HG03457 (cell line): ENCODE measurements around the gene KLHL36.

Source experiments
- ATAC-seq: cut with Tn5 transposase; IDR thresholded peaks from one replicate; pipeline ENCODE4 v1.9.1; 2021; ENCODE audit warnings: moderate number of reproducible peaks; ENCODE audit not compliant: unreplicated experiment

KLHL36 gene

GRCh38 chr16:84641643-84642358 is 6.5 kb upstream of the KLHL36 start:
- no peak for ATAC-seq

- no peak for ATAC-seq
These were observed 5.1 kb upstream of the KLHL36 start for GRCh38 chr16:84643180-84643583.

- ATAC-seq, result no peak
These were observed 4.6 kb upstream of the KLHL36 start for GRCh38 chr16:84643674-84644073.

GRCh38 chr16:84648595-84649510 is 542 bp downstream of the KLHL36 start:
- peak; percentile 46 for ATAC-seq

GRCh38 chr16:84649511-84649861 is 1.2 kb downstream of the KLHL36 start:
- no peak for ATAC-seq

- no peak for ATAC-seq
These were observed 2.0 kb downstream of the KLHL36 start for GRCh38 chr16:84650062-84650991.

GRCh38 chr16:84652566-84652965 is 4.3 kb downstream of the KLHL36 start:
- ATAC-seq, result no peak

GRCh38 chr16:84654238-84654637 is 5.9 kb downstream of the KLHL36 start:
- ATAC-seq, result no peak

- ATAC-seq, result no peak
These were observed 6.7 kb downstream of the KLHL36 start for GRCh38 chr16:84654998-84655397.

GRCh38 chr16:84656649-84657048 is 8.3 kb downstream of the KLHL36 start:
- no peak for ATAC-seq

- ATAC-seq, result no peak
These were observed 9.0 kb downstream of the KLHL36 start for GRCh38 chr16:84657229-84657837.

- ATAC-seq, result no peak
These were observed 10.4 kb downstream of the KLHL36 start for GRCh38 chr16:84658690-84659089.

- no peak for ATAC-seq
These were observed 11.5 kb downstream of the KLHL36 start for GRCh38 chr16:84659656-84660300.

GRCh38 chr16:84660973-84661372 is 12.7 kb downstream of the KLHL36 start:
- no peak for ATAC-seq

- no peak for ATAC-seq
These were observed 13.2 kb downstream of the KLHL36 start for GRCh38 chr16:84661418-84662060.

- no peak for ATAC-seq
These were observed 14.2 kb downstream of the KLHL36 start for GRCh38 chr16:84662471-84662870.

- ATAC-seq, result no peak
These were observed 15.3 kb downstream of the KLHL36 start for GRCh38 chr16:84663433-84664101.

GRCh38 chr16:84665359-84665758 is 17.0 kb downstream of the KLHL36 start:
- no peak for ATAC-seq

GRCh38 chr16:84665843-84666242 is 17.5 kb downstream of the KLHL36 start:
- no peak for ATAC-seq
